ENCODE measurements around the gene FAR2. TPM values are rescaled to one million over a fixed set of nuclear protein-coding genes. Genes with fewer than 3 reads are reported as not detected.
"Not testable (repeated sequence)": the region's sequence is repeated elsewhere in the genome, so short reads cannot be mapped to it uniquely, and the experiment has no call there.

FAR2 gene
- total and polyA plus RNA-seq, 2 experiments from 2014 or later = 18.7 to 22.6 TPM

- no peak for TF ChIP-seq ZNF462 (CRISPR knock-in tag; IDR thresholded peaks at IDR 0.05)
- TF ChIP-seq CREB1 (CRISPR knock-in tag; IDR thresholded peaks at IDR 0.05; ENCODE audit: low read depth) = no peak
- no peak for TF ChIP-seq JUNB (IDR thresholded peaks at IDR 0.05; ENCODE audit: unreplicated experiment)
- TF ChIP-seq EZH2 (IDR thresholded peaks at IDR 0.05; ENCODE audit: low read depth, unreplicated experiment) = no peak
Measured at GRCh38 chr12:29288031-29288430, 139.0 kb downstream of the FAR2 start (continued).

- not testable (repeated sequence) for H3K27me3 Mint-ChIP-seq (ENCODE audit: insufficient read depth, low read depth, poor library complexity); H3K4me3 Mint-ChIP-seq; H3K27ac Mint-ChIP-seq; ATAC-seq; H3K4me1 Mint-ChIP-seq; H3K27ac ChIP-seq (ENCODE audit: low read depth); H3K4me2 ChIP-seq; DNase-seq (ENCODE audit: low spot score); H4K20me1 ChIP-seq (replicated peaks; ENCODE audit: insufficient read depth); H3F3A ChIP-seq (replicated peaks; ENCODE audit: low read depth); H3K36me3 ChIP-seq (ENCODE audit: insufficient read depth); H3K9me3 Mint-ChIP-seq; H3K9me2 ChIP-seq (ENCODE audit: insufficient read depth); H2AFZ ChIP-seq; H3K27me3 ChIP-seq (ENCODE audit: insufficient read depth); H3K36me3 Mint-ChIP-seq (ENCODE audit: low read depth); H3K4me1 ChIP-seq (ENCODE audit: insufficient read depth); H3K79me2 ChIP-seq (replicated peaks; ENCODE audit: insufficient read depth); H3K4me3 ChIP-seq
Measured at GRCh38 chr12:29290475-29290874, 141.4 kb downstream of the FAR2 start.

GRCh38 chr12:29291226-29291625 is 142.1 kb downstream of the FAR2 start:
- no peaks in the 10 kb centered on the region for H4K20me1 ChIP-seq (replicated peaks; ENCODE audit: insufficient read depth)
- H3K27me3 Mint-ChIP-seq (ENCODE audit: insufficient read depth, low read depth, poor library complexity) = no peaks in the 10 kb centered on the region
- no peak overlapping the region for H3K4me3 Mint-ChIP-seq
- DNase-seq (ENCODE audit: low spot score) (no peak), ATAC-seq (no peak)
- H3F3A ChIP-seq (replicated peaks; ENCODE audit: low read depth) = no peaks in the 10 kb centered on the region
- no peak overlapping the region for H3K4me3 ChIP-seq
- H3K27ac ChIP-seq (ENCODE audit: low read depth) = no peak overlapping the region
- no peaks in the 10 kb centered on the region for H3K36me3 ChIP-seq (ENCODE audit: insufficient read depth)
- no peaks in the 10 kb centered on the region for H3K4me1 ChIP-seq (ENCODE audit: insufficient read depth)
- H3K27me3 ChIP-seq (ENCODE audit: insufficient read depth) = no peaks in the 10 kb centered on the region
- no peak overlapping the region for H2AFZ ChIP-seq
- H3K9me3 Mint-ChIP-seq = no peaks in the 10 kb centered on the region
- H3K9me2 ChIP-seq (ENCODE audit: insufficient read depth) = no peaks in the 10 kb centered on the region
- H3K36me3 Mint-ChIP-seq (ENCODE audit: low read depth) = no peaks in the 10 kb centered on the region
- H3K27ac Mint-ChIP-seq = no peak overlapping the region
- peaks cover 5% of the 10 kb centered on the region; the same call in 1 of the 3 replicates for H3K4me1 Mint-ChIP-seq
- no peaks in the 10 kb centered on the region for H3K79me2 ChIP-seq (replicated peaks; ENCODE audit: insufficient read depth)
- H3K4me2 ChIP-seq = no peak overlapping the region
- TF ChIP-seq CTCF (conservative IDR thresholded peaks at IDR 0.05; ENCODE audit: low read depth in 2 of 2) (no peak), STAT1 (IDR thresholded peaks at IDR 0.05; ENCODE audit: unreplicated experiment) (no peak), ZNF114 (CRISPR knock-in tag; IDR thresholded peaks at IDR 0.05) (no peak)

All from GM23338 (cell line).